ENCODE measurements around the gene VOPP1.

The VOPP1 gene

GRCh38 chr7:55502858-55503440 lies 69.4 kb downstream of the VOPP1 start:
- Histone ChIP-seq H3K36me3 (peaks cover 31% of the 10 kb centered on the region), H3K4me3 (ENCODE audit: low read depth in 1 of 2, low read length in 1 of 2) (no peak overlapping the region), H3K9me3 (no peaks in the 10 kb centered on the region), H3K4me1 (ENCODE audit: control insufficient read depth in 1 of 2, insufficient read depth in 1 of 2, low read depth in 1 of 2, low read length in 1 of 2) (peaks cover 6 to 8% of the 10 kb centered on the region in 2 experiments), H3K27ac (no peak overlapping the region), H3K27me3 (no peaks in the 10 kb centered on the region)
- TF ChIP-seq CTCF (IDR thresholded peaks at IDR 0.05): no peak

- Histone ChIP-seq H3K27me3 (no peaks in the 10 kb centered on the region), H3K27ac (no peak overlapping the region), H3K4me1 (ENCODE audit: control insufficient read depth in 1 of 2, insufficient read depth in 1 of 2, low read depth in 1 of 2, low read length in 1 of 2) (peaks cover 6 to 8% of the 10 kb centered on the region in 2 experiments), H3K36me3 (peaks cover 38% of the 10 kb centered on the region), H3K9me3 (no peaks in the 10 kb centered on the region), H3K4me3 (ENCODE audit: low read depth in 1 of 2, low read length in 1 of 2) (no peak overlapping the region)
- no peak for TF ChIP-seq CTCF (IDR thresholded peaks at IDR 0.05)
Observed at GRCh38 chr7:55502124-55502857, 70.0 kb downstream of the VOPP1 start.

- H3K36me3 ChIP-seq: peaks cover 44% of the 10 kb centered on the region
- H3K27ac ChIP-seq: no peak overlapping the region
- peaks cover 6 to 8% of the 10 kb centered on the region in 2 experiments for H3K4me1 ChIP-seq (ENCODE audit: control insufficient read depth in 1 of 2, insufficient read depth in 1 of 2, low read depth in 1 of 2, low read length in 1 of 2)
- H3K9me3 ChIP-seq: no peaks in the 10 kb centered on the region
- TF ChIP-seq CTCF (IDR thresholded peaks at IDR 0.05): no peak
- no peak overlapping the region for H3K4me3 ChIP-seq (ENCODE audit: low read depth in 1 of 2, low read length in 1 of 2)
- H3K27me3 ChIP-seq: no peaks in the 10 kb centered on the region
Observed at GRCh38 chr7:55501611-55502010, 70.7 kb downstream of the VOPP1 start.

- peaks cover 58% of the 10 kb centered on the region for H3K36me3 ChIP-seq
- no peaks in the 10 kb centered on the region for H3K27me3 ChIP-seq
- no peaks in the 10 kb centered on the region for H3K9me3 ChIP-seq
- no peak overlapping the region for H3K4me3 ChIP-seq (ENCODE audit: low read depth in 1 of 2, low read length in 1 of 2)
- no peak for TF ChIP-seq CTCF (IDR thresholded peaks at IDR 0.05)
- H3K27ac ChIP-seq: no peak overlapping the region
- no peaks in the 10 kb centered on the region for H3K4me1 ChIP-seq (ENCODE audit: control insufficient read depth in 1 of 2, insufficient read depth in 1 of 2, low read depth in 1 of 2, low read length in 1 of 2)
Observed at GRCh38 chr7:55500117-55500756, 72.1 kb downstream of the VOPP1 start.

GRCh38 chr7:55499591-55499990 lies 72.7 kb downstream of the VOPP1 start:
- no peak for TF ChIP-seq CTCF (IDR thresholded peaks at IDR 0.05)
- Histone ChIP-seq H3K27me3 (no peaks in the 10 kb centered on the region), H3K4me1 (ENCODE audit: control insufficient read depth in 1 of 2, insufficient read depth in 1 of 2, low read depth in 1 of 2, low read length in 1 of 2) (no peaks in the 10 kb centered on the region), H3K36me3 (peaks cover 65% of the 10 kb centered on the region), H3K9me3 (no peaks in the 10 kb centered on the region), H3K27ac (no peak overlapping the region), H3K4me3 (ENCODE audit: low read depth in 1 of 2, low read length in 1 of 2) (no peak overlapping the region)
